HL-60 (cell line): ENCODE data around the gene LUM.

Source experiments
- DNase-seq, 2 experiments: peaks; one replicate each; pipeline ENCODE4 v3.0.0-alpha.2; 2010 to 2020; ENCODE audit warnings: low read depth in 1 of 2, low spot score in 1 of 2
- H3K27ac ChIP-seq: fragments of 250-450 bp; sonication (Bioruptor Pico); replicated peaks from 2 replicates; pipeline ENCODE4 v1.5.1; 2020; ENCODE audit warnings: mild to moderate bottlenecking, moderate library complexity
- H3K27me3 ChIP-seq: fragments of 250-450 bp; sonication (Bioruptor Pico); 2 replicates; pipeline ENCODE4 v1.5.1; 2021; ENCODE audit warnings: mild to moderate bottlenecking, moderate library complexity; ENCODE audit not compliant: insufficient read depth, poor library complexity, severe bottlenecking
- H3K4me3 ChIP-seq: replicated peaks from 2 replicates; pipeline ENCODE4 v1.5.1; 2011; ENCODE audit warnings: mild to moderate bottlenecking, control low read depth, low read length; ENCODE audit not compliant: insufficient read depth
- CTCF ChIP-seq: IDR thresholded peaks from one replicate; pipeline ENCODE4 v1.5.1; 2011; ENCODE audit warnings: low read length, control low read depth, inconsistent platforms; ENCODE audit not compliant: insufficient read depth
- GABPA ChIP-seq: IDR thresholded peaks from 2 replicates; pipeline ENCODE4 v1.6.1; 2012; ENCODE audit warnings: low read depth
- POLR2AphosphoS5 ChIP-seq: IDR thresholded peaks from 2 replicates; pipeline ENCODE4 v1.6.1; 2012; ENCODE audit warnings: low read depth
- REST ChIP-seq: IDR thresholded peaks from 2 replicates; pipeline ENCODE4 v1.6.1; 2012; ENCODE audit warnings: low read depth; ENCODE audit not compliant: insufficient replicate concordance
- SPI1 ChIP-seq: IDR thresholded peaks from 2 replicates; pipeline ENCODE4 v1.6.1; 2012; ENCODE audit warnings: low read depth, mild to moderate bottlenecking, borderline replicate concordance

Gene LUM

GRCh38 chr12:91059211-91059610 lies 52.1 kb downstream of the LUM start:
- Histone ChIP-seq H3K4me3 (no peak overlapping the region), H3K27me3 (no peaks in the 10 kb centered on the region), H3K27ac (no peak overlapping the region)
- no peak for DNase-seq
- TF ChIP-seq SPI1 (no peak), GABPA (no peak), CTCF (no peak), REST (no peak), POLR2AphosphoS5 (no peak)

- DNase-seq: no peak
- Histone ChIP-seq H3K4me3 (no peak overlapping the region), H3K27me3 (no peaks in the 10 kb centered on the region), H3K27ac (no peak overlapping the region)
- no peak for TF ChIP-seq GABPA
- TF ChIP-seq SPI1: no peak
- TF ChIP-seq CTCF: no peak
- no peak for TF ChIP-seq REST
- TF ChIP-seq POLR2AphosphoS5: no peak
Measured at GRCh38 chr12:91058786-91059185, 52.5 kb downstream of the LUM start.

GRCh38 chr12:91057368-91058165 lies 53.7 kb downstream of the LUM start, which contains the start of gene KERA:
TSS of gene KERA (minus strand) at chr12:91058024. CDS start at chr12:91056281, 1,743 bp downstream.
- Histone ChIP-seq H3K27me3 (no peaks in the 10 kb centered on the region), H3K27ac (no peak within 1 kb of the TSS), H3K4me3 (no peak within 1 kb of the TSS)
- no peak for DNase-seq
- TF ChIP-seq CTCF (no peak), REST (no peak), POLR2AphosphoS5 (no peak), SPI1 (no peak), GABPA (no peak)
